Measurements from ENCODE around the gene BMS1. TPM values are rescaled to one million over a fixed set of nuclear protein-coding genes. Genes with fewer than 3 reads are reported as not detected.

The BMS1 gene
- total RNA-seq, 1 donor, result 21.2 TPM

- H3K4me3 ChIP-seq (ENCODE audit: low read depth, low read length), result no peak overlapping the region
- DNase-seq (ENCODE audit: low read depth), result no peak
- no peak for TF ChIP-seq CTCF (IDR thresholded peaks at IDR 0.05; ENCODE audit: insufficient read depth, low read depth, low read length)
Measured at GRCh38 chr10:42879380-42880254, 97.0 kb downstream of the BMS1 start.

GRCh38 chr10:42880255-42880620 lies 97.6 kb downstream of the BMS1 start:
- H3K4me3 ChIP-seq (ENCODE audit: low read depth, low read length), result no peak overlapping the region
- TF ChIP-seq CTCF (IDR thresholded peaks at IDR 0.05; ENCODE audit: insufficient read depth, low read depth, low read length), result no peak
- no peak for DNase-seq (ENCODE audit: low read depth)

GRCh38 chr10:42882597-42882996 lies 100.0 kb downstream of the BMS1 start:
- TF ChIP-seq CTCF (IDR thresholded peaks at IDR 0.05; ENCODE audit: insufficient read depth, low read depth, low read length), result no peak
- H3K4me3 ChIP-seq (ENCODE audit: low read depth, low read length), result no peak overlapping the region
- DNase-seq (ENCODE audit: low read depth), result no peak

Small RNA genes lying within 50 kb of the gene (small RNA-seq; reads per million reads assigned to genes)
- gene RNU6-885P, result not detected

Other genes starting within 250 kb of the BMS1 start
- 6.1 and 7.8 TPM in 2 replicates for gene ZNF33B, start 144.2 kb upstream of the BMS1 start, total RNA-seq

Data from fibroblast of villous mesenchyme (primary cell).